SJSA1 (cell line): ENCODE results near the gene SYNGAP1. TPM values are rescaled to one million over a fixed set of nuclear protein-coding genes. Genes with fewer than 3 reads are reported as not detected.
"Not testable (repeated sequence)": the region's sequence is repeated elsewhere in the genome, so short reads cannot be mapped to it uniquely, and the experiment has no call there.

ENCODE experiments used
- DNase-seq, 2 experiments: peaks; one replicate each; pipeline ENCODE4 v3.0.0-alpha.2; 2015 to 2020; ENCODE audit warnings: low spot score in 2 of 2, low read depth in 1 of 2
- H3K27ac ChIP-seq: fragments of 250-450 bp; sonication (Bioruptor Pico); 2 replicates; pipeline ENCODE4 v1.5.1; 2020; ENCODE audit warnings: mild to moderate bottlenecking, moderate library complexity
- H3K27me3 ChIP-seq: fragments of 250-450 bp; sonication (Bioruptor Pico); replicated peaks from 2 replicates; pipeline ENCODE4 v1.5.1; 2020; ENCODE audit warnings: mild to moderate bottlenecking, moderate library complexity
- H3K36me3 ChIP-seq: fragments of 250-450 bp; sonication (Bioruptor Pico); 2 replicates; pipeline ENCODE4 v1.5.1; 2020; ENCODE audit warnings: mild to moderate bottlenecking
- H3K4me1 ChIP-seq: fragments of 250-450 bp; sonication (Bioruptor Pico); replicated peaks from 2 replicates; pipeline ENCODE4 v1.6.1; 2021; ENCODE audit warnings: mild to moderate bottlenecking
- H3K4me3 ChIP-seq: fragments of 250-450 bp; sonication (Bioruptor Pico); 2 replicates; pipeline ENCODE4 v1.5.1; 2020; ENCODE audit warnings: mild to moderate bottlenecking
- H3K9me3 ChIP-seq: fragments of 250-450 bp; sonication (Bioruptor Pico); replicated peaks from 2 replicates; pipeline ENCODE4 v1.5.1; 2020; ENCODE audit warnings: mild to moderate bottlenecking
- total RNA-seq: library from RNA; depleted of rRNA; stranded (reverse); fragments of >200 nt; shearing (Covaris generic); gene quantifications from 2 replicates; pipeline ENCODE4 v1.2.3, GENCODE V29; 2014

SYNGAP1 gene
- total RNA-seq, 1 experiment from 2014 or later: 1.1 TPM

DNA sequence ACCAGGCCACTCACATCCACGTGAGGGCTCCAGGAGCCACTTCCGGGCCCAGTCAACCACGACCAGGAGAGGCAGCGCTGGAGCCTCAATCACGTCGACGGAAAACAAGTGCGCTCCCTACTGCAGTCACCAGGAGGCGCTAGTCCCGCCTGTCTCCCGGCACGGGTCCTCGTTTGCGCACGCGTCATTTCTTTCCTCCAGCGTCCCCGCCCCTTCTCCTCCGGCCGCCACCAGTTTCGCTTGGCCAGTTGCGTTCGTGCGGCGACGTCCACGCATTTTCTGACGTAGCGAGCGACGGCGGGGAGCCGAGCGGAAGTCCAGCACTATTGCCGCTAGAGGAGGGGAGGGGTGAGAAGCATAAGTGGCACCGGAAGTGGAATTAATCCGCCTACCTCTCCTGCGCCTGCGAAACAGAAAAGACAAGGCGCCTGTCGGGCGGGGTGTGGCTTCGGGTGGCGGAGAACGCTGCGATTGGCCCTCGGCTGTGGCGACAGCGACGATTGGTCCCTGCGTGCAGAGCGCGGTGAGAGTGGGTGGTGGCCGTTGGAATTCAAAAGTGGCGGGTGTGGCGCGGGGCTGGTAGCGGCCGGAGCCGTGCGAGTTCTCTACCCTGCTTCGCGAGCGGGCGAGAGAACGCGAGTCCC lies 28.5 kb upstream of the SYNGAP1 start, which contains the start of gene KIFC1:
KIFC1 (plus strand) TSS at position 546 of the 644 bp plus-strand sequence. CDS start 163 bp downstream, outside the sequence.
- Histone ChIP-seq H3K27ac (peak within 1 kb of the TSS; percentile 95), H3K4me1 (peaks cover 34% of the 10 kb centered on the region), H3K36me3 (peaks cover 39% of the 10 kb centered on the region), H3K4me3 (peak within 1 kb of the TSS; percentile 78), H3K27me3 (no peaks in the 10 kb centered on the region), H3K9me3 (no peaks in the 10 kb centered on the region)
- peak; percentile 99 to 100 for DNase-seq

DNA sequence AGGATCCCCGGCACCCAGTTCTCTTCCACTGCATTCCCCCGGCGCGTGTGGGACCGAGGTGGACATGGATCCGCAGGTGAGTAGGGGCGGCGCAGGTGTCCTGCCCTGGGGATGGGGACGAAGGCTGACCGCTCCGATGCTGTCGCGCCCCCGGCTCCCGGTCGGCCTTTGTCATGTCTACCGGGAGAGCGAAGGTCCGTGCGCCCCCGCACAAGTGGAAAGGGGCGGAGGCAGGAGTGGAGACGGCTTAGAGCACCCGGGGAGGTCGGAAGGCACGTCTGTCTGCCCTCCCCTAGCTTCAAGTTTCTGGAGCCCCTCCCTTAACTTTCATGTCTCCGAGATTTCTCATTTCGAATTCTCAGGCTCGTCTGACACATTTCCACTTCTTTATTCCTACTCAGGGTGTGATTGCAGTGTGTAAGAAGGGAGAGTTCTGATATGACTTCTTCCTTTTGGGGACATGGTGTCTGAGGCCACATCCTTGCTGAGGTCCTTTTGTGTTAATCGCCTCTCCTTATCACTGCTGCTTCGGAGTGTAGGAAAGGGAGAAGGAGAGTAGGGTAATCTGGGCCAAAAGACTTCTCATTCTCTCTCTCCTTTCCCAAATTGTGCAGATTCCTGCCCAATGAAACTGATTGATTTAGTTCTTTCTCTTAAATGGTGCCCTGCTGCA lies 27.8 kb upstream of the SYNGAP1 start:
- no peaks in the 10 kb centered on the region for H3K9me3 ChIP-seq
- H3K36me3 ChIP-seq: peaks cover 39% of the 10 kb centered on the region
- peak overlapping the region; percentile 95 for H3K27ac ChIP-seq
- peak overlapping the region; percentile 78 for H3K4me3 ChIP-seq
- peaks cover 34% of the 10 kb centered on the region for H3K4me1 ChIP-seq
- peak in 1 of 2 experiments; percentile 51 for DNase-seq
- H3K27me3 ChIP-seq: no peaks in the 10 kb centered on the region

DNA sequence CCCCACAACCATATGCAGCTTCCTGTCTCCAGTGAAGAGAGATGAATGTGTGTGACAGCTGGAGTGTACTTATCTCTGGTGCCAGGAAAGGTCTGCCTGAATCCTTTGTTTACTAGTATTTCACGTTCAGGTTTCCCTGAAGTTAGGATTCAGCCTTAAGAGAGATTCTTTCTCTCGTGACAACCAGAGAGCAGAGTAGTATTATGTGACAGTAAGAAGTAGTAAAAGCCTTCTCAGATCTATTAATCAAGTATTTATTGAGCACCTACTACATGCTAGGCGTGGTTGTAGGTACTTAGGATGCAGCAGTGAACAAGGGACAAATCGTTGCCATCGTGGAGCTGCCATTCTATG lies 27.3 kb upstream of the SYNGAP1 start:
- H3K4me1 ChIP-seq: peaks cover 34% of the 10 kb centered on the region
- H3K27ac ChIP-seq: peak overlapping the region; percentile 95
- H3K27me3 ChIP-seq: no peaks in the 10 kb centered on the region
- peaks cover 44% of the 10 kb centered on the region for H3K36me3 ChIP-seq
- no peak for DNase-seq
- H3K4me3 ChIP-seq: peak overlapping the region; percentile 78
- H3K9me3 ChIP-seq: no peaks in the 10 kb centered on the region

DNA sequence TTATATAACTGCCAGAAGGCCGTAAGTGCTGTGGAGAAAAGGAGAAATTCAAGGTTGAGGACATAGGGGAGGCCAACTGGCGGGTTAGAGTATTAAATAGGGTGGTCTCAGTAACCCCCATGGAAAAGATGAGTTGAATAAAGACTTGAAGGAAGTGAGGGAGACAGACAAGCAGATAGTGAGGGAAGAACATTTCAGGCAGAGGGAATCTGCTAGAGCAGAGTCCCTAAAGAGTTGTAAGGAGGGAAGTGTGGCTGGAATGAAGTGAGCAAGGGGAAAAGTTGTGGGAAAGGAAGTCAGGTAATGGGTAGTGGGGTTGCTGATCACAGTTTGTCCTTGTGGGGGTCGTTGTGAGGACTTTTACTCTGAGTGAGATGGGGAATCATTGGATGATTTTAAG lies 26.9 kb upstream of the SYNGAP1 start:
- DNase-seq: no peak
- no peaks in the 10 kb centered on the region for H3K9me3 ChIP-seq
- peak overlapping the region; percentile 95 for H3K27ac ChIP-seq
- peaks cover 34% of the 10 kb centered on the region for H3K4me1 ChIP-seq
- H3K27me3 ChIP-seq: no peaks in the 10 kb centered on the region
- peaks cover 48% of the 10 kb centered on the region for H3K36me3 ChIP-seq
- H3K4me3 ChIP-seq: peak overlapping the region; percentile 78

DNA sequence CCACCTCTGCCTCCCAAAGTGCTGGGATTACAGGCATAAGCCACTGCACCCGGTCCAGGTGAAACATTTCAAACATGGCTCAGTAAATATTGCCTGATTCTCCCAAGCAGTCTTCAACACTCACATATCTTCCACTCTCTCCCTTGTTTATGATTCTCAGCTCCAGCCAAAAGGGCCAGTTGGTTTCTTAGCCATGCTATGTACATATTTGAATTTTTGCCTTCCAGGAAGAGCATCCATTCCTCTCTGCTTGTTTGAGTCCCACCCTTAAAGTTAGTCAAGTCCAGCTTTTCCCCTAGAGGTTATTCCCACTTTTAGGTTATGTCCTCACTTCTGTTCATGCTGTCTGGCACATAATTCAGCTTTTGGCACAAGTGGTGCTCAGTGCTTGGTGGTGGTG lies 22.3 kb upstream of the SYNGAP1 start:
- H3K9me3 ChIP-seq: no peaks in the 10 kb centered on the region
- no peak overlapping the region for H3K4me3 ChIP-seq
- peaks cover 82% of the 10 kb centered on the region for H3K36me3 ChIP-seq
- H3K27me3 ChIP-seq: no peaks in the 10 kb centered on the region
- peaks cover 28% of the 10 kb centered on the region for H3K4me1 ChIP-seq
- no peak overlapping the region for H3K27ac ChIP-seq
- DNase-seq: no peak

DNA sequence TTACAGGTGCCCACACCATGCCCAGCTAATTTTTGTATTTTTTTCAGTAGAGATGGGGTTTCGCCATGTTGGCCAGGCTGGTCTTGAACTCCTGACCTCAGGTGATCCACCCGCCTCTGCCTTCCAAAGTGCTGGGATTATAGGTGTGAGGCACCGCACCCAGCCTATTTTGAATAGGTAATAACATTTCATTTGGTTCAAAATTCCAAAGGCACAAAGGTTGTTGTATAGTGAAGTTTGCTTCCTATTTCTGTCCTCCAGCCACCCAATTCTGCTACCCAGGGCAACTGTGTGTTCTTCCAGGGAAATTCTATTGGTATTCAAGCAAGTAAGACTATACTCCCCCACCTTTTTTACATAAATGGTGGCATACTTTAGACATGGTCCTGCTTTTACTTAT lies 21.3 kb upstream of the SYNGAP1 start:
- Histone ChIP-seq H3K36me3 (peaks cover 87% of the 10 kb centered on the region), H3K4me1 (peaks cover 19% of the 10 kb centered on the region)
- DNase-seq, H3K9me3 ChIP-seq, H3K27me3 ChIP-seq, H3K27ac ChIP-seq, H3K4me3 ChIP-seq: not testable (repeated sequence)

DNA sequence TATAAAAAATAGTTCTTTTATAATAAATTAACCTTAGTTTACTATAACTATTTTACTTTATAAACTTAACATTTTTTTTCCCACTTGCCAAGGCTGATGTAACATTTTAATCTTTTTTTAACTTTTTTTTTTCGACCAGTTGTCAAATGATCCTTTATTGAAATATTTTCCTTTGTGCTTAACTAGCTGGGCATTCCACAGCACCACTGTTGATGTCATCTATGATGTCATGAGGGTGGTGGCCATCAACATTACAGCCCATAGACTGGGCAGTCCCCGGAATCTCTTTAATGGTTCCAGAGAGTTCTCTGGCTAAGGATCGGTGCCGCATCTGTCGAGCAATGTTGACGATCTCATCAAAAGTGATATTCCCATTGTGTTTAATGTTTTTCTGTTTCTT lies 20.0 kb upstream of the SYNGAP1 start:
- not testable (repeated sequence) for H3K4me3 ChIP-seq, H3K27ac ChIP-seq, DNase-seq, H3K4me1 ChIP-seq, H3K9me3 ChIP-seq, H3K27me3 ChIP-seq
- peaks cover 88% of the 10 kb centered on the region for H3K36me3 ChIP-seq

DNA sequence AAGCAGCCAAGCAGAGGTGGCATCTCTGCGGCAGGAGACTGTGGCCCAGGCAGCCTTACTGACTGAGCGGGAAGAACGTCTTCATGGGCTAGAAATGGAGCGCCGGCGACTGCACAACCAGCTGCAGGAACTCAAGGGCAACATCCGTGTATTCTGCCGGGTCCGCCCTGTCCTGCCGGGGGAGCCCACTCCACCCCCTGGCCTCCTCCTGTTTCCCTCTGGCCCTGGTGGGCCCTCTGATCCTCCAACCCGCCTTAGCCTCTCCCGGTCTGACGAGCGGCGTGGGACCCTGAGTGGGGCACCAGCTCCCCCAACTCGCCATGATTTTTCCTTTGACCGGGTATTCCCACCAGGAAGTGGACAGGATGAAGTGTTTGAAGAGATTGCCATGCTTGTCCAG lies 15.0 kb upstream of the SYNGAP1 start:
- no peak for DNase-seq
- H3K4me3 ChIP-seq: no peak overlapping the region
- no peak overlapping the region for H3K27ac ChIP-seq
- H3K27me3 ChIP-seq: no peaks in the 10 kb centered on the region
- H3K9me3 ChIP-seq: no peaks in the 10 kb centered on the region
- H3K36me3 ChIP-seq: peaks cover 96% of the 10 kb centered on the region
- peaks cover 6% of the 10 kb centered on the region for H3K4me1 ChIP-seq

DNA sequence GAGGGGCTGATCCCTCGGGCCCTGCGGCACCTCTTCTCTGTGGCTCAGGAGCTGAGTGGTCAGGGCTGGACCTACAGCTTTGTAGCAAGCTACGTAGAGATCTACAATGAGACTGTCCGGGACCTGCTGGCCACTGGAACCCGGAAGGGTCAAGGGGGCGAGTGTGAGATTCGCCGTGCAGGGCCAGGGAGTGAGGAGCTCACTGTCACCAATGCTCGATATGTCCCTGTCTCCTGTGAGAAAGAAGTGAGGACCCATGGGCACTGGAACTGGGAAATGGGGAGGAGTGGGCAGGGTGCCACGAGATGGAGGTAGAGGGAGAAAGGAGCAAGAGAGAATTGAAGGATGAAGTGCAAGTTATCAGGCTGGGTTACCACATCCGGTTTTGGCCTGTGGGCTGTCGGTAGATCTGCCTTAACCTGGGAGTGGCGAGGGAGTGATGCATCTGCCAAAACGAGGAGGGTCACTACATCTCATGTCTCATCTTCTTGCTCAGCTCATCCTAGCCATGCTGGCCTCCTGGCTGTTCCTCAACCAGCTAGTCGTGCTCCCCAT lies 14.4 kb upstream of the SYNGAP1 start:
- DNase-seq: no peak
- H3K4me1 ChIP-seq: peaks cover 9% of the 10 kb centered on the region
- H3K27me3 ChIP-seq: no peaks in the 10 kb centered on the region
- no peaks in the 10 kb centered on the region for H3K9me3 ChIP-seq
- no peak overlapping the region for H3K4me3 ChIP-seq
- no peak overlapping the region for H3K27ac ChIP-seq
- H3K36me3 ChIP-seq: peaks cover 95% of the 10 kb centered on the region

DNA sequence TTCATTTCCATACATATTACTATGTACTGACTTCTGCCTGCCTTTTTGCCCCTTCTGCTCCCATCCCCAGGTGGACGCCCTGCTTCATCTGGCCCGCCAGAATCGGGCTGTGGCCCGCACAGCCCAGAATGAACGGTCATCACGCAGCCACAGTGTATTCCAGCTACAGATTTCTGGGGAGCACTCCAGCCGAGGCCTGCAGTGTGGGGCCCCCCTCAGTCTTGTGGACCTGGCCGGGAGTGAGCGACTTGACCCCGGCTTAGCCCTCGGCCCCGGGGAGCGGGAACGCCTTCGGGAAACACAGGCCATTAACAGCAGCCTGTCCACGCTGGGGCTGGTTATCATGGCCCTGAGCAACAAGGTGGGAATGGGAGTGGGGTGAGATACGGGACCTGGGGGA lies 13.7 kb upstream of the SYNGAP1 start:
- no peak for DNase-seq
- H3K4me3 ChIP-seq: no peak overlapping the region
- no peak overlapping the region for H3K27ac ChIP-seq
- peaks cover 9% of the 10 kb centered on the region for H3K4me1 ChIP-seq
- H3K27me3 ChIP-seq: no peaks in the 10 kb centered on the region
- H3K9me3 ChIP-seq: no peaks in the 10 kb centered on the region
- peaks cover 88% of the 10 kb centered on the region for H3K36me3 ChIP-seq

DNA sequence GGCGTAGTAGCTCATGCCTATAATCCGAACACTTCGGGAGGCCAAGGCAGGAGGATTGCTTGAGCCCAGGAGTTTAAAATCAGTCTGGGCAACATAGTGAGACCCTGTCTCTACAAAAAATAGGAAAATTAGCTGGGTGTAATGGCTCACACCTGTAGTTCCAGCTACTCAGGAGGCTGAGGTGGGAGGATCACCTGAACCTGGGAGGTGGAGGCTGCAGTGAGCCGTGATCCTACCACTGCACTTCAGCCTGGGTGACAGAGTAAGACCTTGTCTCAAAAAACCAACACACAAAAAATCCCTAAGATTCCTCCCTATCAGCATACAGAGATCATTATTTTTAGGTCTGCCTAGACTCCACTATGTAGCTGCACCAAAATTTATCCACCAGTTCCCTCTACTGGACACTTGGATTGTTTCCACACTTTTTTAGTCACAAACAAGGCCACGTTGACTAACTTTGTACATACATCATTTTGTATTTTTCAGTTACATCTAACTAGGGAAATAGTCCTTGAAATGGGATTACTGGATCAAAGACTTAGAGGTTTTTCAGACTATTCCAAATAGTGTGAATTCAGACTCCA lies 12.6 kb upstream of the SYNGAP1 start:
- peaks cover 15% of the 10 kb centered on the region for H3K4me1 ChIP-seq
- no peak overlapping the region for H3K27ac ChIP-seq
- H3K36me3 ChIP-seq: peaks cover 79% of the 10 kb centered on the region
- H3K4me3 ChIP-seq: no peak overlapping the region
- no peak for DNase-seq
- H3K27me3 ChIP-seq: no peaks in the 10 kb centered on the region
- no peaks in the 10 kb centered on the region for H3K9me3 ChIP-seq

DNA sequence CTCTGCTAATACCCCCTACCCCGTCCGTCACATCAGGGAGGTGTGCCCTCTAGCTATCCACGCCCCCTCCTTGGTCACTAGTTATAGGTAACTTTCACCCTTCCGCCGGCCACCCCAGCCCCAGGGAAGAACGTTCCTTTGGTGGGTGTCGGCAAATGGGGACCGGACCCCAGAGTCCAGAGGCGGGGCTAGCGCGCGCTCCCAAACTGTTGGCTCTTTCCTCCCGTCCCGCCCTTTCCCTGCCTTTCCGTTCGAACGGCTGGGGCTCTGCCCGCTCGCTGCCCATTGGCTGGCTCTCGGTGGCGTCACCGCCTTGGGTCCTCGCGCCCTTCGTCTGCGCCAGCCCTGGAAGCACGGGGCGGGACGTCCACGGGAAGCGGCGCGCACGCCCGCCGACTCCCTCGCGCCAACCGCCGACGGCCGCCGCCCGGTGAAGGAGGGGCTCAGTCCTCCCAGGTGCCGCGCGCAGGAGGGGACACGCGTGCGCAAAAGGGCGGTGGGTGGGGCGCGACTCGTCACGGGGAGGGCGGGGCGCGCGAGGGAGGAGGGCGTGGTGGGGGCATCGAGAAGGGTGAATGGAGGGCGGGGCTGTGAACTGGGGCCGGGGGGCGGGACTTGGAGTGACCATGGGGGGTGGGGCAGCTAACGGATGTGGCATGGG lies 9.7 kb upstream of the SYNGAP1 start:
- Histone ChIP-seq H3K27ac (peak overlapping the region; percentile 85), H3K27me3 (no peaks in the 10 kb centered on the region), H3K36me3 (peaks cover 76% of the 10 kb centered on the region), H3K4me3 (peak overlapping the region; percentile 79), H3K4me1 (peaks cover 15% of the 10 kb centered on the region), H3K9me3 (no peaks in the 10 kb centered on the region)
- DNase-seq: peak; percentile 98

DNA sequence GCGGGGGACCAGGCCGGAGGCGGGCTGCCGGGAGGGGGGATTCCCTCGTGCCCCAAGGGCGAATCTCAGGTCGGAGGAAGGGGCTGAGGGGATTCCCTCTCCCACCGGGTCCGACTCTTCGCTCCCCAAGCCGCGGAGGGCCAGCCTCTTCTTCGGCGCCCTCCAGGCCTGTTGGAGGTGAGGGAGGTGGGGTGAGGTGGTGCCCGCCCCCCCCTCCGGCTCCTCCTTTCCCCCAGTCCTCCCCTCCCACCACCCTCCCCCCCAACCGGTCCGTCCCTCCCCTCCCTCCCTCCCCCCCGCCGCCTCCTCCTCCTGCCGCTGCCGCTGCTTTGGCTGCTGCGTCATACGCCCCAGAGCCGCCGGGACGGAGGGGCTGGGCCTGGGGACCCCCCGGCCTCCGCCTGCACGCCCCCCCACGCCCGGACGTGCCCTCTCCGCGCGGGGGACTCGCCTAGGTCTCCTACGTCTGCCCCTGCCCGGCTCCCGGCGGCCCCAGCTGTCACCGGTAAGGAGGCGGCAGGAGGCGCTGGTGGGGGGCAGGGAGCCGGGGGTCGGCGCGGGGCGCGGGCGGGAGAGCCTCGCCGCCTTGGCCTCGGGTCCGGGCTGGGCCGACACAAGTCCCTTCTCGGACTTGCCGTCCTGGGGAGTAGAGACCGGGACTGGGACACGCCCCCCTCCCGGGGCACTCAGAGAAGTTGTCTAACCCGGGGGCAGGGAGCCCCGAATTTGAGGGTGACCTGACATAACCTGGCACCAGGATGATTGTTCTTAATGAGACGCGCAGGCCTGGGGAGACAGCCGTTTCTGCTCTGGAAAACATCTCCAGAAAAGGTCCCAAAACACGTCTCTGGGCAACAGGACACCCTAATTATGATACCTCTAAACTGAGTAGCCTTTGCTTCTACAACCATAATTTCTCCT lies 8.9 kb upstream of the SYNGAP1 start, which contains the start of gene PHF1:
PHF1 (plus strand) TSS at position 304 of the 921 bp plus-strand sequence. CDS start 1,250 bp downstream, outside the sequence.
- Histone ChIP-seq H3K36me3 (peaks cover 76% of the 10 kb centered on the region), H3K9me3 (no peaks in the 10 kb centered on the region), H3K4me1 (peaks cover 22% of the 10 kb centered on the region), H3K4me3 (peak within 1 kb of the TSS; percentile 79), H3K27me3 (no peaks in the 10 kb centered on the region), H3K27ac (peak within 1 kb of the TSS; percentile 85)
- DNase-seq: peak in 1 of 2 experiments; percentile 90
